GM23248 (cell line): Measurements from ENCODE around the gene SOX11. TPM values are rescaled to one million over a fixed set of nuclear protein-coding genes. Genes with fewer than 3 reads are reported as not detected.

ENCODE experiments used
- DNase-seq: peaks from one replicate; pipeline ENCODE4 v3.0.0-alpha.2; 2015
- H2AFZ ChIP-seq: fragments of 200-600 bp; sonication (generic); 2 replicates; pipeline ENCODE4 v1.6.1; 2016; ENCODE audit warnings: antibody characterized with exemption
- H3F3A ChIP-seq: fragments of 200-600 bp; sonication (generic); 2 replicates; pipeline ENCODE4 v1.6.1; 2016; ENCODE audit warnings: mild to moderate bottlenecking, antibody characterized with exemption, mixed run types; ENCODE audit not compliant: insufficient read depth
- H3K27ac ChIP-seq: fragments of 200-600 bp; sonication (generic); 2 replicates; pipeline ENCODE4 v1.5.1; 2016; ENCODE audit warnings: mild to moderate bottlenecking
- H3K27me3 ChIP-seq: fragments of 200-600 bp; sonication (generic); replicated peaks from 2 replicates; pipeline ENCODE4 v1.6.1; 2016; ENCODE audit warnings: mild to moderate bottlenecking; ENCODE audit not compliant: insufficient read depth
- H3K36me3 ChIP-seq: fragments of 200-600 bp; sonication (generic); 2 replicates; pipeline ENCODE4 v1.6.1; 2016; ENCODE audit warnings: low read depth, mild to moderate bottlenecking
- H3K4me1 ChIP-seq: fragments of 200-600 bp; sonication (generic); 2 replicates; pipeline ENCODE4 v1.6.1; 2016; ENCODE audit warnings: mild to moderate bottlenecking; ENCODE audit not compliant: insufficient read depth
- H3K4me2 ChIP-seq: fragments of 200-600 bp; sonication (generic); one replicate; pipeline ENCODE4 v1.6.1; 2016; ENCODE audit warnings: mild to moderate bottlenecking; ENCODE audit not compliant: unreplicated experiment
- H3K4me3 ChIP-seq: fragments of 200-600 bp; sonication (generic); 2 replicates; pipeline ENCODE4 v1.5.1; 2016; ENCODE audit warnings: mild to moderate bottlenecking
- H3K79me2 ChIP-seq: fragments of 200-600 bp; sonication (generic); 2 replicates; pipeline ENCODE4 v1.6.1; 2016; ENCODE audit warnings: mild to moderate bottlenecking; ENCODE audit not compliant: insufficient read depth
- H3K9ac ChIP-seq: fragments of 200-600 bp; sonication (generic); 2 replicates; pipeline ENCODE4 v1.6.1; 2016; ENCODE audit warnings: mild to moderate bottlenecking
- H3K9me2 ChIP-seq: fragments of 200-600 bp; sonication (generic); 2 replicates; pipeline ENCODE4 v1.6.1; 2016; ENCODE audit warnings: mixed run types, mild to moderate bottlenecking, moderate library complexity; ENCODE audit not compliant: insufficient read depth
- H3K9me3 ChIP-seq: fragments of 200-600 bp; sonication (generic); one replicate; pipeline ENCODE4 v1.6.1; 2017; ENCODE audit warnings: low read depth
- H4K20me1 ChIP-seq: fragments of 200-600 bp; sonication (generic); 2 replicates; pipeline ENCODE4 v1.6.0; 2016; ENCODE audit not compliant: insufficient read depth
- EZH2 ChIP-seq: fragments of 200-600 bp; sonication (generic); IDR thresholded peaks from 2 replicates; pipeline ENCODE4 v1.6.1; 2018; ENCODE audit warnings: antibody characterized with exemption, mild to moderate bottlenecking; ENCODE audit not compliant: insufficient read depth, poor library complexity, severe bottlenecking
- EZH2phosphoT487 ChIP-seq: fragments of 200-600 bp; sonication (generic); IDR thresholded peaks from 2 replicates; pipeline ENCODE4 v1.6.1; 2018; ENCODE audit warnings: antibody characterized with exemption, moderate library complexity, mild to moderate bottlenecking, low read depth; ENCODE audit not compliant: insufficient read depth
- WGBS, 2 experiments: methylation state at CpG; one replicate each; pipeline ENCODE4 v1.1.6; 2015 to 2017; ENCODE audit warnings: low lambda C conversion rate in 2 of 2, low coverage in 1 of 2; ENCODE audit errors: missing lambda C conversion rate in 2 of 2; 5-methylcytosine and 5-hydroxymethylcytosine counted together
- in situ Hi-C: fragments of 300-500 bp; cut with MboI; formaldehyde crosslinking; loops from 2 replicates; pipeline ENCODE4 v1.15.0; 2020
- polyA plus RNA-seq: library from polyadenylated mRNA; unstranded; fragments of >200 nt; fragmentation: Nextera tagmentation; extraction: Ambion mirVana; gene quantifications from 2 replicates; pipeline ENCODE4 v1.2.1, GENCODE V29; 2016
- total RNA-seq: library from RNA; depleted of rRNA; stranded (reverse); fragments of >200 nt; shearing (Covaris generic); gene quantifications from 2 replicates; pipeline ENCODE4 v1.2.3, GENCODE V29; 2014

SOX11 gene
- total and polyA plus RNA-seq, 2 experiments from 2014 or later = under 0.01 to 0.08 TPM

DNA sequence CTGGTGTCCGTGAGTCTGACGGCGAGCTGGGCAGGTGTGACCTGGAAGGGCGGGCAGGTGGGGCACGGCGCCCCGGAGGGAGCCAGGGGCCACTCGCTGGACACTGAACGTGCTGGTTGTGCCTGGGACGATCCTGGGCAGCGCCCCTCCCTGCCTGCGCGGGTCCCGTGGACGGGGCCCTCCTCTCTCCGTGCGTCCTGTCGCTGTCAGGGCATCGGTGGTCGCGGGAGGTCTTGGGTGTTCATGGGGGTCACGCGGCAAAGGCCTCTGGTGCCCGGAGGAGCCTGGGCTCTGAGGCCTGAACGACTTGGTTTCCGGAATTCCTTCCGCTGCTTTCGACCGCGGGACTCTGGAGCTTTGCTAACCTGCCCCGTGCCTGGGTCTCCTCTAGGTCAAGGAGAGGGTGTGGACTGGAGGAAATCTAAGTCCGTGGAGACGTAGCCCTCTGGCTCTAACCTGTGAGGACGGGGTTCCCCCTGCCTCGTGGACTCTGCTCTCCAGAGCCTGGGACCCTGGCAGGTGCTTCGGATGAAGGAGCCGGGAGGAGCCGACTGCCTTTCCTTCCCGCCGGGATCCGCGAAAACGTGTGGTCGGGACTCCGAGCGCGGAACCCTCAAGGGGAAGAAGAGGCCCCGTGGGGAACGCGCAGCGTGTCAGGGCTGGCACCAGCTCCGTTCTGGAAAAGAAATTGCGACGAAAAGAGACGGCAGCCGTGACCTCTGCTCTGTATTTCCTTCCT, 14.7 kb downstream of the SOX11 start:
- no peaks in the 10 kb centered on the region for H4K20me1 ChIP-seq
- in situ Hi-C loops = no loop called here
- H3K9me2 ChIP-seq = no peaks in the 10 kb centered on the region
- no peak overlapping the region for H3K4me3 ChIP-seq
- WGBS, 2 experiments = 62 to 67% methylated on average over 43 to 56 of the region's 56 CpGs
- no peaks in the 10 kb centered on the region for H3K9me3 ChIP-seq
- no peak overlapping the region for H3K4me2 ChIP-seq
- H3K27me3 ChIP-seq = no peaks in the 10 kb centered on the region
- H3K27ac ChIP-seq = no peak overlapping the region
- no peaks in the 10 kb centered on the region for H3K36me3 ChIP-seq
- no peaks in the 10 kb centered on the region for H3F3A ChIP-seq
- H3K4me1 ChIP-seq = no peaks in the 10 kb centered on the region
- no peak overlapping the region for H2AFZ ChIP-seq
- H3K79me2 ChIP-seq = no peaks in the 10 kb centered on the region
- DNase-seq = no peak
- TF ChIP-seq EZH2 (no peak), EZH2phosphoT487 (no peak)
- H3K9ac ChIP-seq = no peak overlapping the region

DNA sequence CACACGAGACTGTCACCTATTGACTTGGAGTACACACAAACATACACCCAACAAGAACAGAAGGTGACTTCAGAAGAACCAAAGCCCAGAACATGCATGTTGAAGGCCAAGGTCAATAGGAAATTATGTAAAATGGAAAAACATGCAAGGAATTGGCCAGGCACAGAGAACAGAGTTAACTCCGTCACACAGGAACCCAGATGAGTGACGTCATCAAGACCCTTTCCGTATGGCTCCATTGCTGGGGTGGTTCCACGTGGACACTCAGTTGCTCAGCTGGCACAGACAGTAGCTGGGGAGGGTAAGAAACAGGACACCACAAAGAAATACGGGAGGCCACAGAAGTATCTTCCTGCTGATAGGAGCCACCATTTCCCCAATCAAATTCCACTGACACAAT, 18.4 kb downstream of the SOX11 start:
- no peaks in the 10 kb centered on the region for H3K4me1 ChIP-seq
- in situ Hi-C loops = no loop called here
- H4K20me1 ChIP-seq = no peaks in the 10 kb centered on the region
- H3K27me3 ChIP-seq = no peaks in the 10 kb centered on the region
- no peaks in the 10 kb centered on the region for H3K9me2 ChIP-seq
- 29 to 31% methylated on average over 6 of the region's 6 CpGs for WGBS, 2 experiments
- no peaks in the 10 kb centered on the region for H3F3A ChIP-seq
- no peak overlapping the region for H3K27ac ChIP-seq
- TF ChIP-seq EZH2phosphoT487 (no peak), EZH2 (no peak)
- no peaks in the 10 kb centered on the region for H3K79me2 ChIP-seq
- no peak overlapping the region for H2AFZ ChIP-seq
- DNase-seq = no peak
- H3K4me2 ChIP-seq = no peak overlapping the region
- no peak overlapping the region for H3K4me3 ChIP-seq
- no peaks in the 10 kb centered on the region for H3K36me3 ChIP-seq
- no peaks in the 10 kb centered on the region for H3K9me3 ChIP-seq
- H3K9ac ChIP-seq = no peak overlapping the region

- no peaks in the 10 kb centered on the region for H3K4me1 ChIP-seq
- no peaks in the 10 kb centered on the region for H3K79me2 ChIP-seq
- no peak overlapping the region for H3K4me3 ChIP-seq
- DNase-seq = no peak
- H4K20me1 ChIP-seq = no peaks in the 10 kb centered on the region
- TF ChIP-seq EZH2 (no peak), EZH2phosphoT487 (no peak)
- in situ Hi-C loops = no loop called here
- no peaks in the 10 kb centered on the region for H3K27me3 ChIP-seq
- no peak overlapping the region for H2AFZ ChIP-seq
- no peak overlapping the region for H3K4me2 ChIP-seq
- no peaks in the 10 kb centered on the region for H3F3A ChIP-seq
- no peaks in the 10 kb centered on the region for H3K36me3 ChIP-seq
- H3K27ac ChIP-seq = no peak overlapping the region
- no peak overlapping the region for H3K9ac ChIP-seq
- H3K9me2 ChIP-seq = no peaks in the 10 kb centered on the region
- WGBS, 2 experiments = 2 to 11% methylated on average over 2 of the region's 2 CpGs
- H3K9me3 ChIP-seq = no peaks in the 10 kb centered on the region
Measured at GRCh38 chr2:5713101-5713500, 20.9 kb downstream of the SOX11 start.

DNA sequence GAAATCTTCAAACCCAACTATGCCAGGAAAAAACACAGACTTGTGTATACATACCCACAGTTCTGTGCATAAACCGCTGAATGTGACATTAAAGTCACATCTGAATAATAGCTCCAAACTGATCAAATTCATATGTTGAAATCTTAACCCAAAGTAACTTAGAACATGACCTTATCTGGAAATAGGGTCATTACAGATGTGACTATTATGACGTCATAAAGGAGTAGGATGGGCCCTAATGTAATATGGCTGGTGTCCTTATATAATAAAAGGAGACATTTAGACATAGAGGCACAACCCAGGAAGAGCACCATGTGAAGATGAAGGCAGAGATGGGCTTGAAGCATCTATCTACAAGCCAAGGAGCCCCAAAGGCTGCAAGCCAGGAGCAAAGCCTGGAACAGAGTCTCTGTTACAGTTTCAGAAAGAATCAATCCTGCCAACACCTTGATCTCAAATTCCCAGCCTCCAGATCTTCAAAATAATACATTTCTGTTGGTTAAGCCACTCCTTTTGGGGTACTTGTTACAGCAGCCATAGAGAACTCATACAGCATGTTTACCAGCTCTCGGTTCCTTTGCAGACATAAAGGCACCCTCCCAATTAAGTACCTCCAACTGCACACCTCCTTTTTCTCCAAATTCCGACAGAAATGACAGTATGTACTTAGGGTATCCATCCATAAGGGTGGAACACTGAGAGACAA, 27.6 kb downstream of the SOX11 start:
- in situ Hi-C loops = no loop called here

More for the DNA sequence above, 27.6 kb downstream of the SOX11 start:
- no peaks in the 10 kb centered on the region for H3K79me2 ChIP-seq
- no peaks in the 10 kb centered on the region for H3K9me2 ChIP-seq
- no peak for DNase-seq
- WGBS, 2 experiments = 23 to 25% methylated on average over 4 of the region's 4 CpGs
- no peak overlapping the region for H2AFZ ChIP-seq
- no peak overlapping the region for H3K27ac ChIP-seq
- TF ChIP-seq EZH2 (no peak), EZH2phosphoT487 (no peak)
- H3K27me3 ChIP-seq = no peaks in the 10 kb centered on the region
- H3K4me1 ChIP-seq = no peaks in the 10 kb centered on the region
- H4K20me1 ChIP-seq = no peaks in the 10 kb centered on the region
- no peaks in the 10 kb centered on the region for H3F3A ChIP-seq
- H3K4me2 ChIP-seq = no peak overlapping the region
- H3K36me3 ChIP-seq = no peaks in the 10 kb centered on the region
- H3K9me3 ChIP-seq = no peaks in the 10 kb centered on the region
- H3K9ac ChIP-seq = no peak overlapping the region
- H3K4me3 ChIP-seq = no peak overlapping the region
